Fibroblast of skin of right quadriceps (primary cell): ENCODE measurements around the gene MAP4K2.
A peak's percentile ranks its signal among the peaks of the same experiment; 100 is the strongest.

Experiments
- DNase-seq: peaks from one replicate; pipeline ENCODE4 v3.0.0-alpha.2; 2013

MAP4K2 gene

DNA sequence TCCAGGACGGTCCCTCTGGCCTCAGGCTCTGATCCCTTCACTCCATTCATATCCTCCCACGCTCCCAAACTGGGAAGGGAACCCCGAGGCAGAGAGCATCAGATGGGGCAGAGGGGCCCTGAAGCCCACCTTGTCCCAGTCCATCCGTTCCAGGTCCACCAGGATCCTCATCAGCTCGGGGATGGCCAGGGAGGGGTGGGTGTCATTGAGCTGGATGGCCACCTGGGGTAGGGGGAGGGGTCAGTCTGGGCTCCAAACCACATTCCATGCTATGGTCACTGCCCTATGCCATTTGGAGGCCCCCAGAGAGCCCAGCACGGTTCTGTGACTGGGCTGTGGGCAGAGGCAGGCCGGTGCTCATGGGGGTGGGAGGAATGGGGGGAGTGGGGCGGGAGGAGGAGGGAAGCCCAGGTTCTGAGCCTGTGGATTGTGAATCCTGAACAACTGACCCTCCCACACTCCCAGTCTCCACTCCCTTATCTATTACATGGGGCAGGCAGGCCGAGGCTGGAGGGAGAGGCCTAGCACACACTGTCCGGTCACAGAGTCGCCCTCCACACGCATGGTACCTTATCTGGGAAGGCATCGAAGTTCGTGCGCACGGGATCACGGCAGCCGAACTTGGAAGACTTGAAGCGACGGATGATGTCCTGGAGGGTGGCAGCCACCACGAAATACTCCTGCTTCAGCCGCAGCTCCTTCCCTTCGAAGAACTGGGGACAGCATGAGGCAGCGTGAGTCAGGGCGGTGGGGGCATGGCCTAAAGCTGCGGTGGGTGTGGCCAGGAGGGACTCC is 48.7 kb downstream of the MAP4K2 start:
- no peak for DNase-seq

GRCh38 chr11:64753380-64754123 is 49.5 kb downstream of the MAP4K2 start:
- no peak for DNase-seq

- DNase-seq = no peak
These were observed 50.0 kb downstream of the MAP4K2 start for GRCh38 chr11:64753019-64753379.

- no peak for DNase-seq
These were observed 50.6 kb downstream of the MAP4K2 start for GRCh38 chr11:64752175-64752970.

DNA sequence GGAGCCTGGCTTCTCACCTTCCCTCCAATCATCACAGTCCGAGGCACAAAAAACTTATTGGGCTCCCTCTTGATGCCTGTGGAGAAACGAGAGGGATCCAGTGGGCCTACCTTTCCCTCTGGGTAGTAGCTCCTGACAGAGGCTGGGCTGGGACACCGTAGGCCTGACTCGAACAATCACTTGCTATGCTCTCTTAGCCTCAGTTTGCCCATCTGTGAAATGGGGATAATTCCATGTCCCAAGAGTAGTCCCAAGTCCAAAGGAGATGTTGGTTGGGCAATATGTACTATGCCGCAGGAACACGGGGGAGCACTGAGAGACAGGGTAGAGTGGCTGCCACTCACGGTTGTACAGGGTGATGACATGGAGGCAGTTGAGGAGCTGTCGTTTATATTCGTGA is 51.4 kb downstream of the MAP4K2 start:
- DNase-seq = no peak

DNA sequence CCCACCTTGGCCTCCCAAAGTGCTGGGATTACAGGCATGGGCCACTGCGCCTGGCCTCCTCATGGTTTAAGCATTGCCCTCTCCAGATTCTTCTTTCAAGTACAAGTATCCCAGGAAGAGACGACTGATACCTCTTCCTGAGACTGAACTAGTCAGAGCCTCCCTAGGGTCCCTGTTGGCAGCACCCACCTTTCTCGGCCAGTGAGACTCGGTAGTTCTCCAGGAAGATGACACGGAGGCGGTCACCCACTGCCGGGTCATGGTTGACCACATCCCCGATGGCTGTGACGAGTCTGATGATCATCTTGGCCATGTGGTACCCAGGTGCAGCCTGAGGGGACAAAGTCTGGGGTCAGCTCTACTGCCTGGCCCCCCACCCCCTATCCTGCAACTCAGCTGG is 51.9 kb downstream of the MAP4K2 start:
- no peak for DNase-seq

GRCh38 chr11:64750361-64751054 is 52.5 kb downstream of the MAP4K2 start:
- DNase-seq = no peak

DNA sequence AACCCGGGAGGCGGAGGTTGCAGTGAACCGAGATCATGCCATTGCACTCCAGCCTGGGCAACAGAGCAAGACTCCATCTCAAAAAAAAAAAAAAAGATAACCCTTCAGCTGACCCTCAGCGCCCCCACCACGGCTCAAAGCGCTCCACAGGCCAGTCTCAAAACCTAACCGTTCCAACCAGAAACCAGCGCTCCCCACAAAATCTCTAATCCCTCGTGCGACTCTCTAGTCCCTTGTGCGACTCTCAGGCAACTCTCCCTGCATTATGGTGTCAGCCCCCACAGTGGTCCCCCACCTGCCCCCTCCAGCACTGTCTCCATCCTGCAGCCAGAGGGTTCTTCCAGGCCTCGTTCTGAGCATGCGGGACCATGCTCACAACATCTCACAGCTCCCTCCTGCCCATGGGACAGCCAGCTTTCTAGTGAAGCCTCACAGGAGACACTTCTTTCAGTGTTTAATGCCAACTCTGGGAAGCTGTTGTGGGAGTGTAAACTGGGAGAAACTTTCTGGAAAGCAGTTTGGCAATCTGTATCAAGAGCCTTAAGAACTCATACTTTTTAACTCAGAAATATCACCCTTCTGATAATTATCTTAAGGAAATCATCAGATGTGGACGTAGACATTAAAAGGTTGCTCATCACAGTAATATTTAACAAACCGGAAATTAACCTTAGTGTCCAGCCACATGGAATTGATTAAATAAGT is 54.9 kb downstream of the MAP4K2 start:
- DNase-seq = peak; percentile 88

DNA sequence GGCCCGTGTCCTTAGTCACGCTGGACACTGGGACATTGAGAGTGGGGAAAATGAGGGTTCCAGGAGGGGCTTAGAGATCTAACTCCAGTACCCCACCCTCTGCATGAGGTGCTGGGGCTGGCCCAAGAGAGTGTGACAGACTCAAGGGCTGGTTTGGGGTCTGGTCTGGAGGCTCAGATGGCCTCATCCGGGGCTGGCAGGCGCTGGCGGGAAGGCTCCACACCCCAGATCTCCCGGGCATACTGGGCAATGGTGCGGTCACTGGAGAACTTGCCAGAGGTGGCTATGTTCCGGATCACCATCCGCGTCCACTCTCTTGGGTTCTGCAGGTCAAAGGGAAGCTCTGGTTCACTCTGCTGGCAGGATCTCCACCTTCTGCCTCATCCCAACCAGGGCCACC is 56.5 kb downstream of the MAP4K2 start:
- DNase-seq = no peak

GRCh38 chr11:64745521-64746328 is 57.3 kb downstream of the MAP4K2 start:
- no peak for DNase-seq

GRCh38 chr11:64745189-64745520 is 57.9 kb downstream of the MAP4K2 start:
- DNase-seq = no peak

DNA sequence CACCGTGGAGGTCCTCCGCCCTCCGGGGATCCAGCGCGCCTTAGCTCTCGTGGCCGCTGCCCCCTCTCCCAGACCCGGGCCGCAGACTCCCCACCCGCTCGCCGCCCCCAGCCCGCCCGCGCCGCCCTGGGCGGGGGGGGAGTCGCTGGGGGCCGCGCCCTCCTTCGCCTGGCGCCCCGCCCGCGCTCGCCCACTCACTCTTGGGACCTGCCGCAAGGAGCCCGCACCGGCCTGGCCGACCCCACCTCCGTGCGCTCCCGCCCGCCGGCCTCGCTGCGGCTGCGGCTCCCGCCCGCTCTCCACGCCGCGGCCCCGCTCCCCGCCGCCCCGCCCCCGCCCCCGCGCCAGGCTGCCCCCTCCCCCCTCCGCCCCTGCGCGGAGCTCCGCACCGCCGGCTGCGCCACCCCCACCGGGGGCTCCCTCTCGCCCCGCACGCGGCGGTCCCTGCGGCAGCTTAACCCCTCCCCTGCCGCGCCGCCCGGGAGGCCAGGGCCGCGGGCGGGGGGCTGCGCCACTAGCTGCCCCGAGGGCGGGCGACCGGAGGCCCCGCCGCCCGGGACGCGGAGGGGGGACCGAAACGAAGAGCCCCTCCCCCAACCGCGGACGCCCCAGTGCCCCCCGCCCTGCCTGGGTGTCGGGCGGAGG is 58.3 kb downstream of the MAP4K2 start:
- no peak for DNase-seq

GRCh38 chr11:64743591-64744543 is 59.1 kb downstream of the MAP4K2 start, which contains the start of gene RASGRP2:
RASGRP2 (minus strand) TSS chr11:64744142; CDS start chr11:64742866, 1,276 bp downstream.
- no peak for DNase-seq

DNA sequence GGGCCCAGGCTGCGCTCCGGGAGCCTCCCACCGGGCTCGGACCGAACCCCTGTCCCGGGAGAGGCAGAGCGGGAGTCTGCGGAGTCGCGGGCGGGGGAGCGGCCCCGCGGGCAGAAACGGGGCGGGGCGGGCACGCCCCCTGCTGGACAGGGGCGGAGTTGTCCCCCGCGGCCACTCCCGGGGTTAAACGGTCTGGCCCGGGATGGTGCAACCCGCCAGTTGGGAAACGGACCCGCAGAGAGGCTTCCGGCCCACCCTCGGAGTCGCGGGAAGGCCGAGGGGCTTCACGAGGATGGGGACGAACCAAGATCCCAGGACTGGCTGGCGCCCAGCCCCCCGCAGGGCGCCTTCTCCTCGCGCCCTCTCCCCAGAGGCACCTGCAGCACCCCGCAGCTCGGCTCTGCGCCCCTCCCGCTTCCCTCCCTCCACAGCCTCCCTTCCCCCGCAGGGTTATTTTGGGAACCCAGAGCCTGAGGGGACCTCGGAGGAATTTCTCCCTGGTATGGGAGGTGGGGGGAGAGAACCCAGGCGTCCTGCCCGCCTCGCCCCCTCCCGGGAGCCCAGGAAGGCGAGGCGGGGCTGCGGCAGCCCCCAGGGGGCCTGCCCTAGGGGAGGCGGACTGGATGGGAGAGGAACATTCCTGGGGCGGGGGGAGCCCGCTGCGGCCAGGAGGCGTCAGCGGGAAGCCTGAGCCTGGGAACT is 60.0 kb downstream of the MAP4K2 start:
- no peak for DNase-seq

- DNase-seq = no peak
These were observed 60.7 kb downstream of the MAP4K2 start for GRCh38 chr11:64742087-64742888.

DNA sequence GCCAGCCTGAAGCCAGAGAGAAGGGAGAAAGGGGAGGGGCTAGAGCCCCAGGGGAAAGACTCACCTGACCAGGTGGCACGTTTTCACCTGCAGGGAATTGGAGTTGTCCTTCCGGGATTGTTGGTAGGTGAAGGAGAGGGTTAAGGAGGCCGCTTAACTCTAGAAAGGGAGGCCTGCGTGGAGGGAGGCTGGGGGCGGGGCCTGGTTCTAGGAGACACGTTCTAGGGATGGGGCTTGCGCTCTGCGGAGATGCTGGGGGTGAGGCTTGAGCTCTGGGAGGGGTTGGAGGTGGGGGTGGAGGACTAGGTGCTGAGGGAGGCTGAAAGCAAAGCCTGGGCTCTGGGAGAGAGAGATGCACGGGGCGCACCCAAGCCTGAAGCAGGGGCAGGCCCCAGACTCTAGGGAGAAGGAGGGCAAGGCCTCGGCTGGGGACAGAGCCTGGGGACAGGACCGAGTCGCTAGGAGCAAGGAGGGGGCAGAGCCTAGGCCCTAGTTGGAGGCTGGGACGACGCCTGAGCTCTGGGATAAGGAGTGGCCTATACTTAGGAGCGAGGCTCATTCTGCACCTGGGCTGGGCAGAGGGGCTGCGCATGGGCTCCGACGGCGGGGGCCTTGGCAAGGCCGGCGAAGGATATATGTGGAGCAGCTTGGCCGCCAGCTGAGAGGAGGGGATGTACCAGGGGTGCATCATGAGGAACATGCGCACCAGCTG is 61.5 kb downstream of the MAP4K2 start:
- no peak for DNase-seq

GRCh38 chr11:64739871-64740270 is 63.1 kb downstream of the MAP4K2 start:
- DNase-seq = no peak

DNA sequence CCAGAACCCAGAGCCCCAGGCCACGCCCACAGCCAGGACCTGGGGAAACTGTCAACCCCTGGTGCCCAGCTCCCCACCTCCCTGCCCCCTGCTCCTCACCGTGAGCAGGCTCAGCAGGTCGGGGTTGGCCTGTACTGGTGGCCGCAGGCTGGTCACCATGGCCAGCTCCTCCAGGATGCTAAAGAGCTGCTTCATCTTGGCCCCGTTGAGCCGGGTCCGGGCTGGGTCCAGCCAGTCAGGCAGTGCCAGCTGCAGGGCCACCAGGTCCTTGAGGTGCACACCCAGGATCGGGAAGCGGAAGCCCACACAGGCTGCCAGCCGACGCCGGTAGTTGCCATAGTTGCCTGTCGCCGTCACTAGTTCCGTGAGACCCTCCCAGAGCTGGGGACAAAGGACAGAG is 66.4 kb downstream of the MAP4K2 start:
- no peak for DNase-seq
